Measurements from ENCODE around the gene PRAMEF25.
"Not testable (repeated sequence)": the region's sequence is repeated elsewhere in the genome, so short reads cannot be mapped to it uniquely, and the experiment has no call there.

Gene PRAMEF25

DNA sequence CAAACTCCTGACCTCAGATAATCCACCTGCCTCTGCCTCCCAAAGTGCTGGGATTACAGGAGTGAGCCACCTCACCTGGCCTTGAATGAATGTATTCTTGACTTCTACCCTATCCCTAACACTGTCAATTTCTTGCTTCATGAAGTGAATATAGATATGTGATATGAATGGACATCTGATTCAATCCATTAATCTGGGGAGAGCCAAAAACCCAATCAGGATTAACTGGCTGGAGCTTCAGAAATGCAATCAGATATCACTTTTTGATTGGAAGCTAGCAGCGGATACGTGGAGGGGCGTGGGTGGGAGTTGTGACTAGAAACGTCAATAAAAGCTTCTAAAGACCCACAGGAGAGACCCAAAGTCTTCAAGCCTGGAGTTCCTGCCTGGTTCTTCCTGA is at the start of gene PRAMEF25:
Gene PRAMEF25, plus strand, starts transcription at position 301 of the 400 bp plus-strand sequence. CDS start 2,920 bp downstream, outside the sequence.
- DNase-seq (ENCODE audit: low spot score) = not testable (repeated sequence)

GRCh38 chr1:13056475-13056874 is 14.1 kb upstream of the PRAMEF25 start, which contains the start of gene PRAMEF27:
TSS of gene PRAMEF27 (minus strand) at chr1:13056575. CDS start at chr1:13053659, 2,916 bp downstream.
- DNase-seq (ENCODE audit: low spot score) = not testable (repeated sequence)

- not testable (repeated sequence) for DNase-seq (ENCODE audit: low spot score)
Measured at GRCh38 chr1:13116754-13117153, 46.2 kb downstream of the PRAMEF25 start, which contains the start of gene HNRNPCL2. TSS of gene HNRNPCL2 (minus strand) at chr1:13116854. CDS start at chr1:13116400, 454 bp downstream.
